GM23338 (cell line): ENCODE measurements around the gene CFDP1.

Source experiments
- EZH2 ChIP-seq: fragments of 200-600 bp; sonication (generic); IDR thresholded peaks from one replicate; pipeline ENCODE4 v1.8.0; 2017; ENCODE audit warnings: antibody characterized with exemption, mild to moderate bottlenecking, low read depth; ENCODE audit not compliant: unreplicated experiment
- EZH2phosphoT487 ChIP-seq: fragments of 200-600 bp; sonication (generic); IDR thresholded peaks from one replicate; pipeline ENCODE4 v1.8.1; 2018; ENCODE audit warnings: antibody characterized with exemption; ENCODE audit not compliant: unreplicated experiment
- JUNB ChIP-seq: IDR thresholded peaks from one replicate; pipeline ENCODE4 v1.6.1; 2016; ENCODE audit warnings: antibody characterized with exemption; ENCODE audit not compliant: unreplicated experiment
- POLR2AphosphoS5 ChIP-seq: IDR thresholded peaks from 2 replicates; pipeline ENCODE4 v1.6.1; 2016; ENCODE audit warnings: antibody characterized with exemption, low read depth
- TF ChIP-seq, protein P1 (sequence below), 2 experiments: fragments of 200-600 bp in 1 of 2; sonication (generic) in 1 of 2; conservative IDR thresholded peaks; 2 replicates each; pipeline versions ENCODE4 v1.5.1 to v1.6.1; 2016 to 2017; ENCODE audit warnings: antibody characterized with exemption in 2 of 2, low read depth in 2 of 2, mild to moderate bottlenecking in 2 of 2, moderate library complexity in 1 of 2
- TF ChIP-seq, protein P2 (sequence below): IDR thresholded peaks from one replicate; pipeline ENCODE4 v1.6.1; 2018; ENCODE audit warnings: antibody characterized with exemption; ENCODE audit not compliant: unreplicated experiment

DNA sequence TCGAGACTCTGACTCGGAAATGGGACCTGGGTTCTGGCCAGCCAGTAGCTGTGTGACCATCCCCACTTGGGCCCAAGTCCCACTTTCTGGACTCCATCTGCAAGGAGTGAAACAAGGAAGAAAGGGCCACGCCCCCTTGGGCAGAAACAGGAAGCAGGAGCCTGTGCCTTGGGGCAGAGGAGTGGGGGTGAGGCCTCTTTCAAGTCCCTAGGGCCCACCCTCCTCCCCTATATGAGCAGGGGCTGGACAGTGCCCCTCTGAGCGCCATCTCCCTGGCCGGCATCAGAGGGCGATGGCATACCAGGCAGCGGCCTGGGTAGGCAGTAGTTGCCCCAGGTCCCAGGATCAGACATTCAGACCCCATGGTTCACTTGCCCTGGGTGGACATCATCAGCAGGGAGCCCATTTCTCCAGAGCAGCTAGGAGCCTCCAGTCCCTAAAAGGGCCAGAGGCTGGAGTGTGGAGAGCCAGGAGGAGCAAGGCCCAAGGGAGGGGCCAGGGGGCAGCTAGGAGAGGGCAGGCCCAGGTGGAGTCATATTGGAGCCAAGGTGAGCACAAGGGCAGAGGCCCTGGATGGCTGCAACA is 189.0 kb downstream of the CFDP1 start:
- TF ChIP-seq, protein P1, sequence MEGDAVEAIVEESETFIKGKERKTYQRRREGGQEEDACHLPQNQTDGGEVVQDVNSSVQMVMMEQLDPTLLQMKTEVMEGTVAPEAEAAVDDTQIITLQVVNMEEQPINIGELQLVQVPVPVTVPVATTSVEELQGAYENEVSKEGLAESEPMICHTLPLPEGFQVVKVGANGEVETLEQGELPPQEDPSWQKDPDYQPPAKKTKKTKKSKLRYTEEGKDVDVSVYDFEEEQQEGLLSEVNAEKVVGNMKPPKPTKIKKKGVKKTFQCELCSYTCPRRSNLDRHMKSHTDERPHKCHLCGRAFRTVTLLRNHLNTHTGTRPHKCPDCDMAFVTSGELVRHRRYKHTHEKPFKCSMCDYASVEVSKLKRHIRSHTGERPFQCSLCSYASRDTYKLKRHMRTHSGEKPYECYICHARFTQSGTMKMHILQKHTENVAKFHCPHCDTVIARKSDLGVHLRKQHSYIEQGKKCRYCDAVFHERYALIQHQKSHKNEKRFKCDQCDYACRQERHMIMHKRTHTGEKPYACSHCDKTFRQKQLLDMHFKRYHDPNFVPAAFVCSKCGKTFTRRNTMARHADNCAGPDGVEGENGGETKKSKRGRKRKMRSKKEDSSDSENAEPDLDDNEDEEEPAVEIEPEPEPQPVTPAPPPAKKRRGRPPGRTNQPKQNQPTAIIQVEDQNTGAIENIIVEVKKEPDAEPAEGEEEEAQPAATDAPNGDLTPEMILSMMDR (conservative IDR thresholded peaks at IDR 0.05; ENCODE audit: low read depth in 2 of 2) = 0 out of 4 replicates have a peak, but pooled peaks of 1 of the 2 experiments have one; percentile 8
- TF ChIP-seq EZH2 (no peak), POLR2AphosphoS5 (no peak), JUNB (no peak), EZH2phosphoT487 (no peak)
- TF ChIP-seq, protein P2, sequence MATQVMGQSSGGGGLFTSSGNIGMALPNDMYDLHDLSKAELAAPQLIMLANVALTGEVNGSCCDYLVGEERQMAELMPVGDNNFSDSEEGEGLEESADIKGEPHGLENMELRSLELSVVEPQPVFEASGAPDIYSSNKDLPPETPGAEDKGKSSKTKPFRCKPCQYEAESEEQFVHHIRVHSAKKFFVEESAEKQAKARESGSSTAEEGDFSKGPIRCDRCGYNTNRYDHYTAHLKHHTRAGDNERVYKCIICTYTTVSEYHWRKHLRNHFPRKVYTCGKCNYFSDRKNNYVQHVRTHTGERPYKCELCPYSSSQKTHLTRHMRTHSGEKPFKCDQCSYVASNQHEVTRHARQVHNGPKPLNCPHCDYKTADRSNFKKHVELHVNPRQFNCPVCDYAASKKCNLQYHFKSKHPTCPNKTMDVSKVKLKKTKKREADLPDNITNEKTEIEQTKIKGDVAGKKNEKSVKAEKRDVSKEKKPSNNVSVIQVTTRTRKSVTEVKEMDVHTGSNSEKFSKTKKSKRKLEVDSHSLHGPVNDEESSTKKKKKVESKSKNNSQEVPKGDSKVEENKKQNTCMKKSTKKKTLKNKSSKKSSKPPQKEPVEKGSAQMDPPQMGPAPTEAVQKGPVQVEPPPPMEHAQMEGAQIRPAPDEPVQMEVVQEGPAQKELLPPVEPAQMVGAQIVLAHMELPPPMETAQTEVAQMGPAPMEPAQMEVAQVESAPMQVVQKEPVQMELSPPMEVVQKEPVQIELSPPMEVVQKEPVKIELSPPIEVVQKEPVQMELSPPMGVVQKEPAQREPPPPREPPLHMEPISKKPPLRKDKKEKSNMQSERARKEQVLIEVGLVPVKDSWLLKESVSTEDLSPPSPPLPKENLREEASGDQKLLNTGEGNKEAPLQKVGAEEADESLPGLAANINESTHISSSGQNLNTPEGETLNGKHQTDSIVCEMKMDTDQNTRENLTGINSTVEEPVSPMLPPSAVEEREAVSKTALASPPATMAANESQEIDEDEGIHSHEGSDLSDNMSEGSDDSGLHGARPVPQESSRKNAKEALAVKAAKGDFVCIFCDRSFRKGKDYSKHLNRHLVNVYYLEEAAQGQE = no peak
